ENCODE measurements around the gene INTS4.
"Not testable (repeated sequence)": the region's sequence is repeated elsewhere in the genome, so short reads cannot be mapped to it uniquely, and the experiment has no call there.

The INTS4 gene

DNA sequence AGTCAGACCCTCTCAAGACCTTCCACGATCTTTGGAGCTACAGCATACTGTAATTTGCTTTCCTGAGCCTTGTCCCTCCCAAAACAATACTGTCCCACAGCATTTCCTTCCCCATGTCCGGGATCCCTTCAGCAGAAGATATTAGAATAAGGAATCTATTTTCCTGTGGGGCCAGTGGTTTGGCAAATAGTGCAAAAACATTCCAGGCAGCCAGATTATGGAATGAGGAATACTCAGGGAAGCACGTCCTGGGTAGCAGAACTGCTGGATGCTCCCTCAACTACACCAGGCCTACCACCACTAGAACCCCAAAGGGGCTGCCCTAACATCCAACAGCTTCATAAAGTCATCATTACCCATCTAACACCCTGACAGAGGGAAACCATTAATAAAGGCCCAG, 112.1 kb downstream of the INTS4 start:
- Histone ChIP-seq H3K27ac (ENCODE audit: low read depth, low read length) (no peak overlapping the region), H3F3A (ENCODE audit: control insufficient read depth, insufficient read depth) (no peaks in the 10 kb centered on the region), H3K79me2 (ENCODE audit: control insufficient read depth, low read length) (no peaks in the 10 kb centered on the region), H3K9me3 (ENCODE audit: control insufficient read depth, insufficient read depth, low read length) (no peaks in the 10 kb centered on the region), H4K20me1 (ENCODE audit: control insufficient read depth, insufficient read depth, low read depth, low read length) (no peaks in the 10 kb centered on the region), H3K9me2 (replicated peaks; ENCODE audit: control insufficient read depth, low read length) (no peaks in the 10 kb centered on the region), H3K4me3 (ENCODE audit: low read length) (no peak overlapping the region), H3K4me2 (ENCODE audit: low read length) (no peak overlapping the region), H3K27me3 (ENCODE audit: control insufficient read depth, low read length) (no peaks in the 10 kb centered on the region), H3K4me1 (ENCODE audit: control insufficient read depth, low read length) (peaks cover 8% of the 10 kb centered on the region), H3K36me3 (ENCODE audit: control insufficient read depth, low read length) (peaks cover 41% of the 10 kb centered on the region)
- TF ChIP-seq, protein P1, sequence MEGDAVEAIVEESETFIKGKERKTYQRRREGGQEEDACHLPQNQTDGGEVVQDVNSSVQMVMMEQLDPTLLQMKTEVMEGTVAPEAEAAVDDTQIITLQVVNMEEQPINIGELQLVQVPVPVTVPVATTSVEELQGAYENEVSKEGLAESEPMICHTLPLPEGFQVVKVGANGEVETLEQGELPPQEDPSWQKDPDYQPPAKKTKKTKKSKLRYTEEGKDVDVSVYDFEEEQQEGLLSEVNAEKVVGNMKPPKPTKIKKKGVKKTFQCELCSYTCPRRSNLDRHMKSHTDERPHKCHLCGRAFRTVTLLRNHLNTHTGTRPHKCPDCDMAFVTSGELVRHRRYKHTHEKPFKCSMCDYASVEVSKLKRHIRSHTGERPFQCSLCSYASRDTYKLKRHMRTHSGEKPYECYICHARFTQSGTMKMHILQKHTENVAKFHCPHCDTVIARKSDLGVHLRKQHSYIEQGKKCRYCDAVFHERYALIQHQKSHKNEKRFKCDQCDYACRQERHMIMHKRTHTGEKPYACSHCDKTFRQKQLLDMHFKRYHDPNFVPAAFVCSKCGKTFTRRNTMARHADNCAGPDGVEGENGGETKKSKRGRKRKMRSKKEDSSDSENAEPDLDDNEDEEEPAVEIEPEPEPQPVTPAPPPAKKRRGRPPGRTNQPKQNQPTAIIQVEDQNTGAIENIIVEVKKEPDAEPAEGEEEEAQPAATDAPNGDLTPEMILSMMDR (IDR thresholded peaks at IDR 0.05; ENCODE audit: low read depth, low read length, poor library complexity, severe bottlenecking), result no peak
- no peak for TF ChIP-seq EZH2phosphoT487 (IDR thresholded peaks at IDR 0.05; ENCODE audit: borderline replicate concordance, low read length)

DNA sequence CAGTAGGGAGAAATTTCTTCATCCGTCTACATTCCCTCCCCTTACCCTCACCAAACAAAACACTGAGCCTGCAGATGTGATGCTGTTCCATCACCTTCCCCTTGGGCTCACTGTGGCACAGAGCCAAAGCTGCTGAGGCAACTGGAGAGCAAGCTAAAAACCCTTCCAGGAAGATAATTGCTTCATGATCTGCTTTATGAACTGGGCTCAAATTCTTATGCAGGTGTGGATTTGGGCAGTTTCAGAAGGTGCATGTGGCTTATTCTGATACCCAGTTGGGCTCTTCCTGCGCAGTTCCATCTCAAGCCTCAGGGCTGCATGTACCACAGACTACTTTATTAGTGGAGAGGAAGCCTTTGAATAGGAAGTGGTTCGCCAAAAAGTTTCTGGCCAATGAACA, 115.2 kb downstream of the INTS4 start:
- Histone ChIP-seq H3F3A (ENCODE audit: control insufficient read depth, insufficient read depth) (no peaks in the 10 kb centered on the region), H3K27me3 (ENCODE audit: control insufficient read depth, low read length) (no peaks in the 10 kb centered on the region), H3K4me1 (ENCODE audit: control insufficient read depth, low read length) (peaks cover 8% of the 10 kb centered on the region), H3K9me3 (ENCODE audit: control insufficient read depth, insufficient read depth, low read length) (no peaks in the 10 kb centered on the region), H4K20me1 (ENCODE audit: control insufficient read depth, insufficient read depth, low read depth, low read length) (no peaks in the 10 kb centered on the region), H3K27ac (ENCODE audit: low read depth, low read length) (no peak overlapping the region), H3K9me2 (replicated peaks; ENCODE audit: control insufficient read depth, low read length) (no peaks in the 10 kb centered on the region), H3K4me3 (ENCODE audit: low read length) (no peak overlapping the region), H3K79me2 (ENCODE audit: control insufficient read depth, low read length) (no peaks in the 10 kb centered on the region), H3K36me3 (ENCODE audit: control insufficient read depth, low read length) (peaks cover 44% of the 10 kb centered on the region), H3K4me2 (ENCODE audit: low read length) (no peak overlapping the region)
- TF ChIP-seq, protein P1 (IDR thresholded peaks at IDR 0.05; ENCODE audit: low read depth, low read length, poor library complexity, severe bottlenecking), result no peak
- TF ChIP-seq EZH2phosphoT487 (IDR thresholded peaks at IDR 0.05; ENCODE audit: borderline replicate concordance, low read length), result no peak

DNA sequence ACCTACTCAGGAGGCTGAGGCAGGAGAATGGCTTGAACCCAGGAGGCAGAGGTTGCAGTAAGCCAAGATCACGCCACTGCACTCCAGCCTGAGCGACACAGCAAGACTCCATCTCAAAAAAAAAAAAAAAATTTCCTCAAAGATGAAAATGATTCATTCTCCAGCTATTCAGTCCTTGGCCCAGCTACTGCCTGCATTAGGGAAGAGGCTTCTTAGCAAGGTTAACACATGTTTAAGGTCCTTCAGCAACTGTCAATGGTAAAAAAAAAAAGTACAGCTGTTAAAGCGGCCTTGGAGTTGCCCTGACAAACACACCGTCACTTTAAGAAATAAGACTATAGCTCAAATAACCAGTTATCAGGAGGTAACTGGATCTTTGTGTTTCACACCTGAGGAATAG, 116.2 kb downstream of the INTS4 start:
- H3F3A ChIP-seq (ENCODE audit: control insufficient read depth, insufficient read depth); H3K4me2 ChIP-seq (ENCODE audit: low read length); H3K9me3 ChIP-seq (ENCODE audit: control insufficient read depth, insufficient read depth, low read length); H3K4me3 ChIP-seq (ENCODE audit: low read length); H3K9me2 ChIP-seq (replicated peaks; ENCODE audit: control insufficient read depth, low read length); H4K20me1 ChIP-seq (ENCODE audit: control insufficient read depth, insufficient read depth, low read depth, low read length); H3K27me3 ChIP-seq (ENCODE audit: control insufficient read depth, low read length); H3K27ac ChIP-seq (ENCODE audit: low read depth, low read length); H3K79me2 ChIP-seq (ENCODE audit: control insufficient read depth, low read length); H3K4me1 ChIP-seq (ENCODE audit: control insufficient read depth, low read length): not testable (repeated sequence)
- peaks cover 35% of the 10 kb centered on the region for H3K36me3 ChIP-seq (ENCODE audit: control insufficient read depth, low read length)

GRCh38 chr11:77876045-77876444, 118.4 kb downstream of the INTS4 start:
- H3K9me2 ChIP-seq (replicated peaks; ENCODE audit: control insufficient read depth, low read length), result no peaks in the 10 kb centered on the region
- H3F3A ChIP-seq (ENCODE audit: control insufficient read depth, insufficient read depth), result no peaks in the 10 kb centered on the region
- no peaks in the 10 kb centered on the region for H3K79me2 ChIP-seq (ENCODE audit: control insufficient read depth, low read length)
- H3K27ac ChIP-seq (ENCODE audit: low read depth, low read length), result no peak overlapping the region
- H3K4me1 ChIP-seq (ENCODE audit: control insufficient read depth, low read length), result peaks cover 8% of the 10 kb centered on the region
- no peak overlapping the region for H3K4me3 ChIP-seq (ENCODE audit: low read length)
- no peak overlapping the region for H3K4me2 ChIP-seq (ENCODE audit: low read length)
- no peaks in the 10 kb centered on the region for H4K20me1 ChIP-seq (ENCODE audit: control insufficient read depth, insufficient read depth, low read depth, low read length)
- TF ChIP-seq, protein P1 (IDR thresholded peaks at IDR 0.05; ENCODE audit: low read depth, low read length, poor library complexity, severe bottlenecking), result no peak
- TF ChIP-seq EZH2phosphoT487 (IDR thresholded peaks at IDR 0.05; ENCODE audit: borderline replicate concordance, low read length), result no peak
- H3K27me3 ChIP-seq (ENCODE audit: control insufficient read depth, low read length), result no peaks in the 10 kb centered on the region
- H3K36me3 ChIP-seq (ENCODE audit: control insufficient read depth, low read length), result peaks cover 32% of the 10 kb centered on the region
- H3K9me3 ChIP-seq (ENCODE audit: control insufficient read depth, insufficient read depth, low read length), result no peaks in the 10 kb centered on the region
